ENCODE results near the gene SNX24. TPM values are rescaled to one million over a fixed set of nuclear protein-coding genes. Genes with fewer than 3 reads are reported as not detected.

The SNX24 gene, protein sequence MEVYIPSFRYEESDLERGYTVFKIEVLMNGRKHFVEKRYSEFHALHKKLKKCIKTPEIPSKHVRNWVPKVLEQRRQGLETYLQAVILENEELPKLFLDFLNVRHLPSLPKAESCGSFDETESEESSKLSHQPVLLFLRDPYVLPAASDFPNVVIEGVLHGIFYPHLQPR
- 21.2 to 23.6 TPM (median 23.3 TPM) in 5 replicates for total RNA-seq (2022; extraction: Qiagen RNA extraction)

DNA sequence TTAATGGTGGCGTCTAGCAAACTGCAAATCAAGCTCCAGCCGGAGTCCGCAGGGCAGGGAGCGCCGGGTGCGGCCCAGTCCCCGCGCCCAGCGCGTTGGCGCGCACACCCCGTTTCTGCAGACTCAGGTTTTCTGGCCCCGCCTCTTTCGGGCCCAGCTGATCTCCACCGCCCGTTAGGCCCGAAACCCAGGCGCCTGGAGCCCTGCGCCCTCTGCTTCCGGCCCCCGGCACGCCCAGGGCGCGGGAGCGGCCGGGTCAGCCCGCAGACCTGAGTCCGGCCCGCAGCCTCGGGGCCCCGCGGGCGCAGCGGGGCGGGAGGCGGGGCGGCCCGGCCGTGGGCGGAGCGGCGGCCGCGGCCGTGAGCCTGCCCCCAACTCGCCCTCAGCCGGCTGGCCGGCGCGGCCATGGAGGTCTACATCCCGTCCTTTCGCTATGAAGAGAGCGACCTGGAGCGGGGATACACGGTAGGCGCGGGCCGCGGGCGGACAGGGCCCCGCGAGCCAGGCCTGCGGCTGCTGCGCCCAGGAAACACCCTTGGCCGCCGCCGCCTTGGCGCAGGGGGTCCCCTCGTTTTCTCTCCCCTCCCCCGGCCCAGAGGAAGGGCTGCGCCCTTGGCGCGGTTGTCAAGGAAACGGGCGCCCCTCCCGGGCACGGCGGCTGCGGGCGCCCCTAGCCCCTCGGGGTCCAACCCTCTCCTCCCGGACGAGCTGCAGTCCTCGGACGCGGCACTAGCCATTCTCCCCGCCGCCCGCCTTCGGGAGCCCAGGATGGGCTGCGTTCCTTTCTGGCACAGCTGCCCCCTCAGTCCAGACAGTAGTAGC, at the start of gene SNX24:
Gene SNX24 (plus strand): TSS at position 385 of the 822 bp plus-strand sequence. CDS start 21 bp downstream, at position 406.

DNA sequence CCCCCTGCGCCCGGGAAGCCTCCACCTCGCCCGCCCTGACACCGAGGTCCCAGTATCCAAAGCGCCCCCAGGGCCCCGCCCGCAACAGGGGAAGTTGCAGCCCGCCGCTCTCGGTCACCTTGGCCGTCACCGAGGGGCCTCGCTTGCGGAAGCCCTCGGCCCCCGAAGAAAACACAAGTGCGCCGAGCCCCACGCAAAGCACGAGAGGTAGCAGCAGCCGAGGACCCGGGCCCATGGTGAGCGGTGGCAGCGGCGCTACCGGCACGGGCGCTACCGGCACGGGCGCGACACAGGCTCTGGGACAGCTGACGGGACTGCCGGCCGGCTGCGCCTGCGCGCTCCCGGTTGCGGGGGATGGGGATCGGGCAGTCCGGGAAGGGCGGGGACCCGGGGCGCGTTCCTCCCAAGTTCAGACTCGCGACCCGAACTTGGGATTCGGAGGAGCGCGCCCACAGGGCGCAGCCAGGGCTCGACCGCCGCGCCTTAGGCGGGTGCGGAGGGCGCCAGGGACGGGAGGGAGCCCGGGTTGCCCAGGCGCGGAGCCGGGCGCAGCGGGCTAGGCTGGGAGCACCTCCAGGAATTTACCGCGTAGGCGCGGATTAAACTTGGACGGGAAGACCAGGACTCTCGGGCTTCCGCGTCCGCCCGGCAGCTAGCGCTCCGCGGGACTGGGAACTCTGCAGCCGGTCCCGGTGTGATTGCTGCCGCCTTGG, 191.1 kb downstream of the SNX24 start, which contains the start of gene PPIC:
Gene PPIC (minus strand): TSS at position 335 of the 713 bp plus-strand sequence. CDS start 100 bp downstream, at position 235.

Other genes with a start within 250 kb of the SNX24 start
- 37.0 to 58.5 TPM (median 38.1 TPM) in 5 replicates for gene SNX2, start 70.5 kb upstream of the SNX24 start, total RNA-seq (2022; extraction: Qiagen RNA extraction)
- 17.1 to 19.1 TPM (median 18.4 TPM) in 5 replicates for gene PPIC, start 191.1 kb downstream of the SNX24 start, total RNA-seq (2022; extraction: Qiagen RNA extraction)
- gene PRDM6, start 243.6 kb downstream of the SNX24 start, total RNA-seq (2022; extraction: Qiagen RNA extraction): 0.03 to 0.26 TPM (median 0.12 TPM) in 5 replicates

Measured in A549 treated with dexamethasone at 1 μM for 4 hours (cell line).